Ishikawa (cell line): ENCODE data around the gene USP40.

ENCODE experiments used
- EP300 ChIP-seq: IDR thresholded peaks from 2 replicates; pipeline ENCODE4 v1.6.1; 2012; ENCODE audit warnings: borderline replicate concordance
- FOXM1 ChIP-seq: IDR thresholded peaks from 2 replicates; pipeline ENCODE4 v1.6.1; 2012; ENCODE audit warnings: low read depth, borderline replicate concordance
- MAX ChIP-seq: IDR thresholded peaks from 2 replicates; pipeline ENCODE4 v1.6.1; 2012
- NFIC ChIP-seq: IDR thresholded peaks from 2 replicates; pipeline ENCODE4 v1.6.1; 2012
- TAF1 ChIP-seq: IDR thresholded peaks from 2 replicates; pipeline ENCODE4 v1.6.1; 2012; ENCODE audit warnings: low read depth, mild to moderate bottlenecking
- TEAD4 ChIP-seq: IDR thresholded peaks from 2 replicates; pipeline ENCODE4 v1.6.1; 2012
- YY1 ChIP-seq: IDR thresholded peaks from 2 replicates; pipeline ENCODE4 v1.6.1; 2012; ENCODE audit warnings: low read depth
- ZBTB7A ChIP-seq: IDR thresholded peaks from 2 replicates; pipeline ENCODE4 v1.6.1; 2012; ENCODE audit warnings: low read depth

- TF ChIP-seq MAX (no peak), ZBTB7A (no peak), TEAD4 (no peak), YY1 (no peak), EP300 (no peak), NFIC (no peak), TAF1 (no peak), FOXM1 (no peak)
These were observed 38.2 kb upstream of the USP40 start for GRCh38 chr2:233604826-233605225.
